Activated naive CD8-positive, alpha-beta T cell treated with anti-CD3 and anti-CD28 coated beads for 36 hours (primary cell): ENCODE results near the gene LRRC8B. TPM values are rescaled to one million over a fixed set of nuclear protein-coding genes. Genes with fewer than 3 reads are reported as not detected.
"Not testable (repeated sequence)": the region's sequence is repeated elsewhere in the genome, so short reads cannot be mapped to it uniquely, and the experiment has no call there.

ENCODE experiments used
- DNase-seq: peaks from one replicate; pipeline ENCODE4 v3.0.0; 2021
- H3K27ac Mint-ChIP-seq: one replicate; pipeline ENCODE4 v1.8.0; 2022; ENCODE audit warnings: mild to moderate bottlenecking, moderate library complexity, mixed read lengths
- H3K27me3 Mint-ChIP-seq: one replicate; pipeline ENCODE4 v1.8.0; 2022; ENCODE audit warnings: mild to moderate bottlenecking, mixed read lengths
- H3K36me3 Mint-ChIP-seq: one replicate; pipeline ENCODE4 v1.8.0; 2021; ENCODE audit warnings: mild to moderate bottlenecking, mixed read lengths
- H3K4me1 Mint-ChIP-seq: one replicate; pipeline ENCODE4 v1.8.0; 2021; ENCODE audit warnings: mixed read lengths
- H3K4me3 Mint-ChIP-seq: one replicate; pipeline ENCODE4 v1.8.0; 2022; ENCODE audit warnings: mild to moderate bottlenecking, moderate library complexity, mixed read lengths
- H3K9me3 Mint-ChIP-seq: one replicate; pipeline ENCODE4 v1.8.0; 2022; ENCODE audit warnings: mixed read lengths
- total RNA-seq, 2 experiments: library from RNA; stranded (reverse); gene quantifications; one replicate each; pipeline ENCODE4 v1.2.3, GENCODE V29; 2021

LRRC8B gene
- total RNA-seq, 2 experiments from 2014 or later = 22.3 to 24.5 TPM

- peaks cover 13% of the 10 kb centered on the region for H3K4me1 Mint-ChIP-seq
- no peak overlapping the region for H3K27ac Mint-ChIP-seq
- H3K9me3 Mint-ChIP-seq = peaks cover 7% of the 10 kb centered on the region
- peaks cover 8% of the 10 kb centered on the region for H3K36me3 Mint-ChIP-seq
- peaks cover 3% of the 10 kb centered on the region for H3K27me3 Mint-ChIP-seq
- DNase-seq = no peak
- H3K4me3 Mint-ChIP-seq = no peak overlapping the region
Observed at GRCh38 chr1:89512996-89513720, 11.5 kb upstream of the LRRC8B start.

DNA sequence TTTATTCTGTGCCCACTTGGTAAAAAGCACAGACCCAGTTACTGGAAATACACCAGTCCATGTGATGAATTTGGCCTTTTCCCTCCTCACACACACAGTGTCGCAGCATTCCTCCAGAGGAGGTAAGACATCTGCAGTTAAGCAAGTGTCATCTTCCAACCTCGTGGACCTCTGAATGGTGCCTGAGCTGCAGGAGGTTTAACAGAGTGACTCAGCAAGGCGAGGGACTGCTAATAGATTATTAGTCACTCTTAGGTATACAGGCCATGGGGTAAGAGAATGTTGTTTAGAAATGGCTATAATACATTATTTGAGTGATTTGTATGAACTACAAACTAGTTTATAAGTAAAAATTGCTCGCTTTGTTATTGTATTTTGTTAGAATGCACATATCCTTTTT, 8.6 kb upstream of the LRRC8B start:
- Mint-ChIP-seq H3K4me3 (no peak overlapping the region), H3K27ac (no peak overlapping the region), H3K27me3 (peaks cover 3% of the 10 kb centered on the region), H3K4me1 (peaks cover 21% of the 10 kb centered on the region), H3K36me3 (peaks cover 5% of the 10 kb centered on the region), H3K9me3 (no peaks in the 10 kb centered on the region)
- DNase-seq = no peak

- Mint-ChIP-seq H3K36me3 (peaks cover 16% of the 10 kb centered on the region), H3K4me1 (peaks cover 24% of the 10 kb centered on the region), H3K27me3 (peaks cover 3% of the 10 kb centered on the region), H3K9me3 (peaks cover 8% of the 10 kb centered on the region), H3K27ac (no peak overlapping the region), H3K4me3 (no peak overlapping the region)
- DNase-seq = no peak
Observed at GRCh38 chr1:89518221-89518631, 6.4 kb upstream of the LRRC8B start.

DNA sequence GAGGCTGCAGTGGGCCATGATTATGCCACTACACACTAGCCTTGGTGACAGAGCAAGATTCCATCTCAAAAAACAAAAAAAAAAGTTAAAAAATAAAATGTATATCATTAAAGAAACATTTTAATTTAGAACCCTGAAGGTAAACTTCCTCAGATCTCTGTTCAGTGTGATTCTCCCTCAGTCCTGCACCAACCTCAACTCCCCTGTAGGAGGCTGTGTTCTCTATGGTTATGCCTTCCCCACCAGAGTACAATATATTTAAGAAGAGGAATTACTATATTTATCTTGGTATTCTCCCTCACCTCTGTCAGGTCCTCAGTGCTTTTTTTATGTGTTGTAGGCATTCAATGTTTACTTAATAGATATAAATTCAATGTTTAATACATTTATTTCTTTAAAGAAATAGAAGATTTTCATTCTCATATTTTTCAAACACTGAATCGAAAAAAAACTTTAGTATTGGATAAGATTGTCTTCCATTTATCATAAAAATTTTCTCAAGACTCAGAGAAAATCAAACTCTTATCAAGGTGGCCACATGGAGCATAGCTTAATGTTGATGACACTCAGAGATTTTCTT, 4.8 kb upstream of the LRRC8B start:
- H3K27ac Mint-ChIP-seq = no peak overlapping the region
- H3K36me3 Mint-ChIP-seq = peaks cover 19% of the 10 kb centered on the region
- no peaks in the 10 kb centered on the region for H3K27me3 Mint-ChIP-seq
- peaks cover 9% of the 10 kb centered on the region for H3K9me3 Mint-ChIP-seq
- no peak overlapping the region for H3K4me3 Mint-ChIP-seq
- DNase-seq = peak; percentile 22
- peaks cover 31% of the 10 kb centered on the region for H3K4me1 Mint-ChIP-seq

GRCh38 chr1:89521977-89522376, 2.7 kb upstream of the LRRC8B start:
- not testable (repeated sequence) for H3K4me3 Mint-ChIP-seq, DNase-seq, H3K9me3 Mint-ChIP-seq, H3K27me3 Mint-ChIP-seq, H3K27ac Mint-ChIP-seq
- Mint-ChIP-seq H3K36me3 (peaks cover 28% of the 10 kb centered on the region), H3K4me1 (peaks cover 27% of the 10 kb centered on the region)

- Mint-ChIP-seq H3K9me3 (peaks cover 9% of the 10 kb centered on the region), H3K4me3 (no peak overlapping the region), H3K27ac (peak overlapping the region; percentile 90), H3K27me3 (no peaks in the 10 kb centered on the region), H3K4me1 (peaks cover 27% of the 10 kb centered on the region), H3K36me3 (peaks cover 28% of the 10 kb centered on the region)
- peak; percentile 73 for DNase-seq
Observed at GRCh38 chr1:89523572-89524368, 859 bp upstream of the LRRC8B start.

DNA sequence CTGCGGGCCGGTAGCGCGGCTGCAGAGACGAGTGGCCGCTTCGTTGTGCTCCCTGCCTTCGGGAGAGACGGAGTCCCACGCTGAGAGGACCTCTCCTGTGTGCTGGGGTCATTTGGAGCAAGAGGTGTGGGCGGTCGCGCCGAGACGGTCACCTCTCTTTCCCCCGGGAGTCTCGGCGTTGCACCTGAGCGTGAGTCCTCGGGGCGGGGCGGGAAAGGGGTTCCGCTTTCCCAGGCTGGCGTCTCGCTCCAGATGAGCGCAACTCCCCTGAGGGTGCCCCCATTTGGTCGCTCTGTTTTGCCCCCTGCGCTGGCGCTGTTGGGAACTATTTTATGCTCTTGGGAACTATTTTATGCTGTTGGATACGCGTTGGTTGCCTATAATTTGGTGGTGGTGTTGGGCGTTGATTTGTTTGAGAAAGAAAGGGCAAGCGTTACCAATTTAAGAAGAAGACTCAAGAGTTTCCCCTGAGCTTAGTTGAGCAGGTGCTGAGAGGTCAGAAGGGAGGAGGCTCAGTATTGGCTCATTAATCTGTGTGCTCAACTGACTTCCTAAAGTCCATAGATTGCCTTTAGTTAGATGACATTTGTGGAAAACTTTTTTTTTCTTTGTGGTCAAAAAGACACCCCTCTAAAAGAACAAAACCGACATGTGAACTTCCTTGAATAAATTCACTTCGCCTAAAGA, 683 bp downstream of the LRRC8B start:
- peaks cover 9% of the 10 kb centered on the region for H3K9me3 Mint-ChIP-seq
- H3K27ac Mint-ChIP-seq = peak overlapping the region; percentile 90
- H3K4me1 Mint-ChIP-seq = peaks cover 25% of the 10 kb centered on the region
- no peak overlapping the region for H3K4me3 Mint-ChIP-seq
- peaks cover 37% of the 10 kb centered on the region for H3K36me3 Mint-ChIP-seq
- DNase-seq = peak; percentile 46
- H3K27me3 Mint-ChIP-seq = no peaks in the 10 kb centered on the region

GRCh38 chr1:89527256-89527655, 2.6 kb downstream of the LRRC8B start:
- DNase-seq = no peak
- H3K27ac Mint-ChIP-seq = no peak overlapping the region
- peaks cover 13% of the 10 kb centered on the region for H3K9me3 Mint-ChIP-seq
- H3K4me1 Mint-ChIP-seq = peaks cover 39% of the 10 kb centered on the region
- H3K36me3 Mint-ChIP-seq = peaks cover 53% of the 10 kb centered on the region
- no peaks in the 10 kb centered on the region for H3K27me3 Mint-ChIP-seq
- H3K4me3 Mint-ChIP-seq = no peak overlapping the region

DNA sequence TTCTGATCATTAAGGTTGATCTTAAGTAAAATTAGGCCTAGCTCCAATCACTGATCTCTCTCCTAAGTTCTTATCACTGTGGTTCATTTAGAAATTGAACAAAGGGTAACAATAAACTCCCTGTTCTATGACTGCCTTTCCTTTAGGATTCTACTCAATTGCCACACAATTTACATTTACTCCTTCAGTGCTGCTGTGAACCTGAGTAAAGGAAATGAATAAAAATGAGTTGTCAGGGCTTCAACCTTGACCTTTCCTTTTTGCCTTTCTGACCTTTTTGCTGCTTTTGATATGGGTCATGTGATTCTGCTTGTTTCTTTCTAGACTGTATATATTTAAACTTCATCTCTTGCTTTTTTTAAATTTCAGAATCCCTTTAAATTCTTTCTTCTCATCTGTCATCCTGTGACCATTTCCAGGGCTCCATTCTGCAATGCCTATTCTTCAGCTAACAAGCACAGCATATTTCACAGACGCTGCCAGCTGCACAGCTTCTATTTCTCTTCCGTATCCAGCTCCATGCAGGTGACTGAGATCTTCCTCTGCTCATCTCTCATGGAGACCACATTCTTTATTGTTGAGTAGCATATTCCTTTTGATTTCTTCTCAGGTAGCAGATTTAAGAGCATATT, 3.2 kb downstream of the LRRC8B start:
- no peak overlapping the region for H3K27ac Mint-ChIP-seq
- H3K9me3 Mint-ChIP-seq = peaks cover 9% of the 10 kb centered on the region
- no peak overlapping the region for H3K4me3 Mint-ChIP-seq
- H3K27me3 Mint-ChIP-seq = no peaks in the 10 kb centered on the region
- peaks cover 55% of the 10 kb centered on the region for H3K36me3 Mint-ChIP-seq
- DNase-seq = no peak
- H3K4me1 Mint-ChIP-seq = peaks cover 43% of the 10 kb centered on the region

DNA sequence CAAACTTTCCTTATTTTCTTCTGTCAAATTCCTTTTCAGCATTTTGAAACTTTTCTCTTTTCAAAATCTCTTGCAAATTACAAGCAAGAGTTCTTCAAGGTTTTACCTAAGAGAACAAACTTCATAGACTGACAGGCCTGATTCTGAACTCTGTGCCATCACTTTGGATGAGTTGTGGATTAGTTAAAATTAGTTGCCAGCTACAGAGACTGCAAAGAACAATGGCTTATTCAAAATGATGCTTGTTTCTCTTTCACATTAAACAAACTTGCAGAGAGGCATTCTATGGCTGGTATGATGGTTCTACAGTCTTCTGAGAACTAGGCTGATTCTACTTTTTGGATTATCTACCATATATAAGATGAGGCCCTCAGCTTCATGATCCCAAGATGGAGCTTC, 3.8 kb downstream of the LRRC8B start:
- Mint-ChIP-seq H3K4me3 (no peak overlapping the region), H3K36me3 (peaks cover 55% of the 10 kb centered on the region), H3K27me3 (no peaks in the 10 kb centered on the region), H3K9me3 (peaks cover 4% of the 10 kb centered on the region), H3K27ac (no peak overlapping the region), H3K4me1 (peaks cover 43% of the 10 kb centered on the region)
- no peak for DNase-seq

GRCh38 chr1:89529196-89529595, 4.6 kb downstream of the LRRC8B start:
- Mint-ChIP-seq H3K36me3 (peaks cover 55% of the 10 kb centered on the region), H3K27ac (no peak overlapping the region), H3K9me3 (peaks cover 4% of the 10 kb centered on the region), H3K4me3 (no peak overlapping the region), H3K27me3 (no peaks in the 10 kb centered on the region), H3K4me1 (peaks cover 41% of the 10 kb centered on the region)
- no peak for DNase-seq

DNA sequence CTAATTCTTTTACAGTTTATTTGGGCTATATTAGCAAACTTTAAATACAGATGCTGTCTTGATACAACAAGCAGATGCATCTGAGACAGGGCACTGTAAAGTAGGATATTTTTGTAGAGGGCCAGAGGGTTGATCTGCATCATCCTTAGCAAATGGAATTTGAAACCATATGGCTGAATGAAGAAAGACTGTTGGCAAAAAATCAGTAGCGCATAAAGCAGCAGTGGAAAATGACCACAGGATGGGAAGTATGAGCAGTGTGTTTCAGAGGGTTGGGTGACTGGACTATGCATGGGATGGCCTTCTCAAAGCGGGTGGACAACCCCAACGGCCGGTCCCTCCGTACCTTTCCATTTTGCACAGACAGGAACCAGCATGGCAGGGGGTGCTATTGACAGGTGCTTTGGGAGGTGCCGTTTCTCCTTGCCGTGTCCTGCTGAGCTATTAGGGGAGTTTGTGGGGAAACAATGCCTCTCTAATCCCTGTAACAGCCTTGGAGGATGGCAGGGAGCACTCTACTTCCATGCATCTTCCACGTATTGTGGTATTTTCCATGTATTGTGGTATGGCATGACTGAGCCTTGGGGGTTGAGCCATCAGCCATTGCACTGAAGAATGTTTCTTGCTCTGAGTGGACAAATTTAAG, 5.9 kb downstream of the LRRC8B start:
- H3K27ac Mint-ChIP-seq = no peak overlapping the region
- peaks cover 63% of the 10 kb centered on the region for H3K36me3 Mint-ChIP-seq
- peaks cover 52% of the 10 kb centered on the region for H3K4me1 Mint-ChIP-seq
- no peaks in the 10 kb centered on the region for H3K27me3 Mint-ChIP-seq
- no peak for DNase-seq
- no peak overlapping the region for H3K4me3 Mint-ChIP-seq
- H3K9me3 Mint-ChIP-seq = peaks cover 4% of the 10 kb centered on the region

GRCh38 chr1:89531480-89532139, 7.0 kb downstream of the LRRC8B start:
- peaks cover 4% of the 10 kb centered on the region for H3K9me3 Mint-ChIP-seq
- no peak overlapping the region for H3K27ac Mint-ChIP-seq
- H3K4me3 Mint-ChIP-seq = no peak overlapping the region
- DNase-seq = no peak
- no peaks in the 10 kb centered on the region for H3K27me3 Mint-ChIP-seq
- peaks cover 57% of the 10 kb centered on the region for H3K4me1 Mint-ChIP-seq
- peaks cover 66% of the 10 kb centered on the region for H3K36me3 Mint-ChIP-seq

GRCh38 chr1:89532228-89532627, 7.6 kb downstream of the LRRC8B start:
- H3K4me3 Mint-ChIP-seq = no peak overlapping the region
- no peak for DNase-seq
- H3K36me3 Mint-ChIP-seq = peaks cover 72% of the 10 kb centered on the region
- peaks cover 7% of the 10 kb centered on the region for H3K9me3 Mint-ChIP-seq
- H3K27me3 Mint-ChIP-seq = no peaks in the 10 kb centered on the region
- H3K4me1 Mint-ChIP-seq = peaks cover 64% of the 10 kb centered on the region
- H3K27ac Mint-ChIP-seq = no peak overlapping the region
